ENCODE data around the gene GPR55. TPM values are rescaled to one million over a fixed set of nuclear protein-coding genes. Genes with fewer than 3 reads are reported as not detected.

The GPR55 gene
- total RNA-seq, 1 experiment from 2014 or later = not detected

GRCh38 chr2:230866756-230867523 is 58.1 kb downstream of the GPR55 start:
- CTCF ChIA-PET = no interaction called here
- TF ChIP-seq EZH2 (IDR thresholded peaks at IDR 0.05; ENCODE audit: low read depth) (no peak), CTCF (conservative IDR thresholded peaks at IDR 0.05) (no peak)
- no peaks in the 10 kb centered on the region for H3K9me3 ChIP-seq (ENCODE audit: insufficient read depth, low read depth)
- no peaks in the 10 kb centered on the region for H3K9me2 ChIP-seq (ENCODE audit: insufficient read depth)
- H3K4me1 ChIP-seq (replicated peaks; ENCODE audit: insufficient read depth) = no peaks in the 10 kb centered on the region; the same call in 1 of the 2 replicates
- BruUV-seq (replicated peaks) = TSS peak; percentile 15
- no peak for DNase-seq
- no peak overlapping the region for H3K4me3 ChIP-seq
- no peak overlapping the region for H3K27ac ChIP-seq
- intact Hi-C loops (cut with micrococcal nuclease; ENCODE audit: unreplicated experiment) = no loop called here
- peaks cover 5% of the 10 kb centered on the region; the same call in 1 of the 2 replicates for H3F3A ChIP-seq (ENCODE audit: insufficient read depth, low read depth)
- POLR2A ChIA-PET (ENCODE audit: unreplicated experiment) = interaction anchor here (0.7 kb wide), 1 partner anchor 9 kb away, joined by 14 read pairs; no protein-coding TSS in a partner anchor
- H3K4me2 ChIP-seq = no peak overlapping the region
- H3K79me2 ChIP-seq (ENCODE audit: low read depth) = no peaks in the 10 kb centered on the region
- no peak overlapping the region for H2AFZ ChIP-seq
- no peaks in the 10 kb centered on the region for H4K20me1 ChIP-seq (ENCODE audit: insufficient read depth)
- no peaks in the 10 kb centered on the region for H3K36me3 ChIP-seq (ENCODE audit: low read depth)
- peaks cover 9% of the 10 kb centered on the region; the same call in 1 of the 2 replicates for H3K27me3 ChIP-seq (ENCODE audit: insufficient read depth, low read depth)

GRCh38 chr2:230865766-230866755 is 59.0 kb downstream of the GPR55 start:
- H3K27me3 ChIP-seq (ENCODE audit: insufficient read depth, low read depth) = peaks cover 11% of the 10 kb centered on the region; the same call in 1 of the 2 replicates
- no peaks in the 10 kb centered on the region for H3K9me3 ChIP-seq (ENCODE audit: insufficient read depth, low read depth)
- no peaks in the 10 kb centered on the region for H3K36me3 ChIP-seq (ENCODE audit: low read depth)
- H3K4me1 ChIP-seq (replicated peaks; ENCODE audit: insufficient read depth) = no peaks in the 10 kb centered on the region; the same call in 1 of the 2 replicates
- H3K4me3 ChIP-seq = peak overlapping the region; percentile 84; the same call in 1 of the 2 replicates
- TF ChIP-seq CTCF (conservative IDR thresholded peaks at IDR 0.05) (no peak), EZH2 (IDR thresholded peaks at IDR 0.05; ENCODE audit: low read depth) (no peak)
- peaks cover 5% of the 10 kb centered on the region; the same call in 1 of the 2 replicates for H3F3A ChIP-seq (ENCODE audit: insufficient read depth, low read depth)
- intact Hi-C loops (cut with micrococcal nuclease; ENCODE audit: unreplicated experiment) = no loop called here
- H3K27ac ChIP-seq = no peak overlapping the region
- H3K4me2 ChIP-seq = peak overlapping the region; percentile 93
- H3K9me2 ChIP-seq (ENCODE audit: insufficient read depth) = no peaks in the 10 kb centered on the region
- ChIA-PET CTCF (interaction anchor here (0.6 to 0.7 kb wide), 2 partner anchors 10 to 251 kb away, joined by 3 to 8 read pairs; no protein-coding TSS in a partner anchor), POLR2A (ENCODE audit: unreplicated experiment) (no interaction called here)
- DNase-seq = peak in 1 of 2 experiments; percentile 37
- H2AFZ ChIP-seq = no peak overlapping the region
- BruUV-seq (replicated peaks) = no TSS peak
- no peaks in the 10 kb centered on the region for H3K79me2 ChIP-seq (ENCODE audit: low read depth)
- H4K20me1 ChIP-seq (ENCODE audit: insufficient read depth) = no peaks in the 10 kb centered on the region

- no peaks in the 10 kb centered on the region; the same call in 1 of the 2 replicates for H3K4me1 ChIP-seq (replicated peaks; ENCODE audit: insufficient read depth)
- H2AFZ ChIP-seq = peak overlapping the region; percentile 95
- no peaks in the 10 kb centered on the region for H3K36me3 ChIP-seq (ENCODE audit: low read depth)
- peaks cover 5% of the 10 kb centered on the region; the same call in 1 of the 2 replicates for H3F3A ChIP-seq (ENCODE audit: insufficient read depth, low read depth)
- no peaks in the 10 kb centered on the region for H4K20me1 ChIP-seq (ENCODE audit: insufficient read depth)
- H3K27me3 ChIP-seq (ENCODE audit: insufficient read depth, low read depth) = peaks cover 13% of the 10 kb centered on the region; the same call in 1 of the 2 replicates
- ChIA-PET CTCF (interaction anchor here (0.7 kb wide), 1 partner anchor 248 kb away, joined by 3 read pairs; no protein-coding TSS in a partner anchor), POLR2A (ENCODE audit: unreplicated experiment) (interaction anchor here (0.6 kb wide), 1 partner anchor 209 kb away, joined by 29 read pairs; no protein-coding TSS in a partner anchor)
- intact Hi-C loops (cut with micrococcal nuclease; ENCODE audit: unreplicated experiment) = no loop called here
- H3K9me2 ChIP-seq (ENCODE audit: insufficient read depth) = no peaks in the 10 kb centered on the region
- H3K4me2 ChIP-seq = peak overlapping the region; percentile 93
- TF ChIP-seq EZH2 (IDR thresholded peaks at IDR 0.05; ENCODE audit: low read depth) (no peak), CTCF (conservative IDR thresholded peaks at IDR 0.05) (no peak)
- DNase-seq = no peak
- no peaks in the 10 kb centered on the region for H3K9me3 ChIP-seq (ENCODE audit: insufficient read depth, low read depth)
- H3K27ac ChIP-seq = no peak overlapping the region
- H3K79me2 ChIP-seq (ENCODE audit: low read depth) = no peaks in the 10 kb centered on the region
- BruUV-seq (replicated peaks) = no TSS peak
- peak overlapping the region; percentile 84 for H3K4me3 ChIP-seq
Observed at GRCh38 chr2:230865307-230865765, 59.7 kb downstream of the GPR55 start.

All from PC-9 (cell line).